ENCODE results near the gene AK3. TPM values are rescaled to one million over a fixed set of nuclear protein-coding genes. Genes with fewer than 3 reads are reported as not detected.

AK3 gene
- total RNA-seq, 1 donor from 2014 or later: 47.5 TPM

- no peak for TF ChIP-seq CTCF (conservative IDR thresholded peaks at IDR 0.05)
- Mint-ChIP-seq H3K4me3 (no peak overlapping the region), H3K27me3 (no peaks in the 10 kb centered on the region), H3K27ac (no peak overlapping the region), H3K36me3 (no peaks in the 10 kb centered on the region), H3K4me1 (ENCODE audit: unreplicated experiment) (no peaks in the 10 kb centered on the region), H3K9me3 (no peaks in the 10 kb centered on the region)
- DNase-seq (ENCODE audit: extremely low spot score, unreplicated experiment): no peak
Observed at GRCh38 chr9:4674783-4675182, 66.2 kb downstream of the AK3 start.

GRCh38 chr9:4671737-4672136 is 69.3 kb downstream of the AK3 start:
- Mint-ChIP-seq H3K4me3 (no peak overlapping the region), H3K36me3 (no peaks in the 10 kb centered on the region), H3K27me3 (peaks cover 4% of the 10 kb centered on the region), H3K4me1 (ENCODE audit: unreplicated experiment) (peaks cover 2% of the 10 kb centered on the region), H3K27ac (no peak overlapping the region), H3K9me3 (no peaks in the 10 kb centered on the region)
- DNase-seq (ENCODE audit: extremely low spot score, unreplicated experiment): no peak
- TF ChIP-seq CTCF (conservative IDR thresholded peaks at IDR 0.05): no peak

- no peaks in the 10 kb centered on the region for H3K36me3 Mint-ChIP-seq
- peaks cover 13% of the 10 kb centered on the region for H3K4me1 Mint-ChIP-seq (ENCODE audit: unreplicated experiment)
- H3K27me3 Mint-ChIP-seq: peaks cover 4% of the 10 kb centered on the region
- TF ChIP-seq CTCF (conservative IDR thresholded peaks at IDR 0.05): no peak
- H3K27ac Mint-ChIP-seq: no peak overlapping the region
- H3K9me3 Mint-ChIP-seq: no peaks in the 10 kb centered on the region
- DNase-seq (ENCODE audit: extremely low spot score, unreplicated experiment): no peak
- no peak overlapping the region for H3K4me3 Mint-ChIP-seq
Observed at GRCh38 chr9:4670591-4670990, 70.4 kb downstream of the AK3 start.

- Mint-ChIP-seq H3K9me3 (no peaks in the 10 kb centered on the region), H3K4me3 (no peak overlapping the region), H3K27me3 (peaks cover 4% of the 10 kb centered on the region), H3K36me3 (no peaks in the 10 kb centered on the region), H3K4me1 (ENCODE audit: unreplicated experiment) (peaks cover 18% of the 10 kb centered on the region), H3K27ac (no peak overlapping the region)
- DNase-seq (ENCODE audit: extremely low spot score, unreplicated experiment): no peak
- TF ChIP-seq CTCF (conservative IDR thresholded peaks at IDR 0.05): no peak
Observed at GRCh38 chr9:4669890-4670289, 71.1 kb downstream of the AK3 start.

GRCh38 chr9:4668604-4669003 is 72.4 kb downstream of the AK3 start:
- Mint-ChIP-seq H3K4me1 (ENCODE audit: unreplicated experiment) (peaks cover 24% of the 10 kb centered on the region), H3K27ac (no peak overlapping the region), H3K4me3 (no peak overlapping the region), H3K9me3 (no peaks in the 10 kb centered on the region), H3K27me3 (peaks cover 4% of the 10 kb centered on the region), H3K36me3 (no peaks in the 10 kb centered on the region)
- TF ChIP-seq CTCF (conservative IDR thresholded peaks at IDR 0.05): no peak
- no peak for DNase-seq (ENCODE audit: extremely low spot score, unreplicated experiment)

GRCh38 chr9:4667681-4668080 is 73.3 kb downstream of the AK3 start:
- Mint-ChIP-seq H3K27ac (no peak overlapping the region), H3K9me3 (no peaks in the 10 kb centered on the region), H3K4me3 (peak overlapping the region; percentile 13), H3K36me3 (no peaks in the 10 kb centered on the region), H3K27me3 (peaks cover 4% of the 10 kb centered on the region), H3K4me1 (ENCODE audit: unreplicated experiment) (peaks cover 32% of the 10 kb centered on the region)
- TF ChIP-seq CTCF (conservative IDR thresholded peaks at IDR 0.05): no peak
- DNase-seq (ENCODE audit: extremely low spot score, unreplicated experiment): no peak
